Stimulated activated naive CD8-positive, alpha-beta T cell treated with anti-CD3 and anti-CD28 coated beads, Interleukin-15, Interleukin-2, amounts not matched to agents 100 U/mL and 50 U/mL, for 24 hours (primary cell): Measurements from ENCODE around the gene CCNYL1.
A peak's percentile ranks its signal among the peaks of the same experiment; 100 is the strongest.
"Not testable (repeated sequence)": the region's sequence is repeated elsewhere in the genome, so short reads cannot be mapped to it uniquely, and the experiment has no call there.

Experiments used
- ATAC-seq: fragments of 150-1000 bp; cut with Tn5 transposase; one replicate; pipeline ENCODE4 v1.10.0; 2021
- DNase-seq: peaks from one replicate; pipeline ENCODE4 v3.0.0; 2021

CCNYL1 gene

DNA sequence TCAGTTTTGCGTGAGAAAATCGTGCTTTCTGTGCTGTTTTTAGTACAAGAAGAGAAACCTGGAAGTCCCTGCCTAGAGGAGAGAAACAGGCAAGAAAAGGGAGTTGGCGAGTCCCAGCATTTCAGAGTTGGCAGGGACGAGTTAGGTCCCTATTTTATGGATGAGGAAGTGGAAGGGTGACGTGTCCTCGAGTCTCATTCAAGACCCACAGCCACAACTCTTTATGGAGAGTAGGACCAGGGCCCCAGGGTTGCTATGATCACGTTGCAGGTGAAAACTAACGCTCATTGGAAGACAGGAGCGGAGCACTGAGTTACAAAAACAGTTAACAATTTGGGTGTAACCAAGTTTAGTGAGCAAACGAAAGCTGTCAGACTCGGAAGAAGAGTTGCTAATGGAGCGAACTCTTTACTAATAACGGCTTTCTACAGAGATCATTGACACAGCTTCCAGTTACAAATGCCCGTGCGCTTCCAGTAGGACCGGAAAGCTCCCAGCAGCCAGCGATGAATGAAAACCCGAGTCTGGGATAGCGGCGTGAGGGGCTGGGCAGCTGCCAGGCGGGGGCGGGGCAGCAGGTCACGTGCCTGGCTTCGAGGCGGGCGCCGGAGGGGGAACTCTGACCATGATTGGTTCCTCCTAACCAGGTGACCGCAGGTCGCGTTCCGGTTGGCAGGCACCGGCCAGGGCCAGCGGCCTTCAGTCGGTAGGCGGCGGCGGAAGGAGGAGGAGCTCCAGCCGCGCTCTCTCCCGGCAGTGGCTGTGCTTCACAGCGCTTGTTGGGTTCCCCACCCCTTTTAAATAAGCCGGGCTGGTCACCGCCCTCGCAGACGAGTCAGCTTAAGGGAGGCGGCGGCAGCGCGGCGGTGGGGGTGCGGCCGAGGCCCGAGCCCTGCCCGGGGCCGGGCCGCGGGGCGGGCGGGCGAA, at the start of gene CCNYL1:
CCNYL1 (plus strand) TSS at position 827 of the 927 bp plus-strand sequence. CDS start 257 bp downstream, outside the sequence.
- DNase-seq (peak; percentile 97), ATAC-seq (peak; percentile 100)

DNA sequence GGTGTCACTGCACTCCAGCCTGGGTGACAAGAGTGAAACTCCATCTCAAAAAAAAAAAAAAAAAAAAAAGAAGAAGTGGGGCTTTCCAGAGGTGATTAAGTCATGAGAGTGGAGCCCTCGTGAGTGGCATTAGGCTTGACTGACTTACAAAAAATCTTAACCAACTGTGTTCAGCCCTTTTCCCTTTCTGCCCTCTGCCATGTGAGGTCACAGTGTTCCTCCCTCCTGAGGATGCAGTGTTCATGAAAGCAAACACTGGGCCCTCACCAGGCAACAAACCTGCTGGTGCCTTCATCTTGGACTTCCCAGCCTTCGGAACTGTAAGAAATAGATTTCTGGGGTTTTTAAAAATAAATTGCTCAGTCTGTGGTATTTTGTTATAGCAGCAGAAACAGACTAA, 49.2 kb upstream of the CCNYL1 start:
- DNase-seq (no peak), ATAC-seq (peak; percentile 82)

DNA sequence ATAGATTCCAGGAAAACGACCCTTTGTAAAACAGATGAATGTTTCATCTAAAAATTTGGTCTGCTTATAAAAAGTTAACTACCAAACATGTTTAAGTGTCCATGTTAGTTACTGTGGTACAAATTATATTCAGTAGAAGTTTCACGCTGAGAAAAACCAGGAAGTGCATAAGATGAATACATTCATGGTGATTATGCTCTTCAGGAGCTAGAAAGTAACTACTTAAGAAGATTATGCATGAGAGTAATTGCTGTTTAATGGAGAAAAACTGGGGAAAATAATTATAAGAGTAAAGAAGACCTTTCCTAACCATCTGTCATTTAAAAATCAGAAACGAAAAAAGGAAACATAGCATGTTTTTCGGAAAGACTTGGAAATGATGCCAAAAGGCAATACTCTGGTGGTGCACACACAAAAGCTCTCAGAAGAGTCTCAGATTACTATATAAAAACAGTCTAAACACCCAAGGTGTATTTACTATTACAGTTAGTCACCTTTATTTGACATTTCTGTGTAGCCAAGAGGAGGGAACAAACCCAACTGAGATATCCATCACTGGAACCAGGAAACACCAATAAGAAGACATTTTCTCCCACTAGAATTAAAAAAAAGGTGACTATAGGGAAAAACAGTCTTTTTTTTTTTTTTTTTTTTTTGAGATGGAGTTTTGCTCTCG, 47.4 kb upstream of the CCNYL1 start:
- ATAC-seq (no peak), DNase-seq (no peak)

DNA sequence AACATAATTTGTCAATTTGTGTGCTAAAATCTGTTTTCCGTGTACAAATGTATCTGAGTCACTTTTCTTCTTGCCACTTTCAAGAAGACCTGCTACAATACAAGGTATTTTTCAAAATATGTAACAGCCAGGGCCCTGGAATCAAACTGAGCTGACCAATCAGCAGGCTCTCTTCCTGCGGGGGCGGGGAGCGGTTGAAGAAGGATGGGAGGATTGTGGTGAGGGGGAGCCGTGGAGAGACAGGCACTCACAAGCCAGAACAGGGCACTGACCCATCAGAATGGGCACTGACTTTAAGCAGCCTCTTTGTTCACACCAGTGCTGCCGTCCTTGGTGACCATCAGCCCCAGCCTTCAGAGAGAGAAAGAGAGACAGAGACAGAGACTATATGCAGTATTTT, 40.6 kb upstream of the CCNYL1 start:
- no peak for ATAC-seq
- no peak for DNase-seq

DNA sequence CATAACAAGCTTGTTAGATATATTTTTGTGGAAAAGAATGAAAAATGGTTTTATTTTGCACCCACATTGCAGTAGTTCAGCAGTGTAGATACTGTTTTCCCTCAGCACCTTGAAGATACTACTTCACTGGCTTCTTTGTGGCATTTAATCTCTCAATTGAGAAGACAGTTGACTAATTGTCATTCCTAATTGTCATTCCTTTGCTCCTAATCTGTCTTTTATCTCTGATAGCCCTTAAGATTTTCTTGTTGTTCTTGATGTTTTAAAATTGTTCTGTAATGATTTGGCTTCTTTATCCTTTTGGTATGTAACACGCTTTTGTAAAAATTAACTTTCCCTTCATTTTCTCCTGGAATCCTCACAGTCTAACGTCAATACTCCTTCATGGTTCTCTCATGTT, 38.0 kb upstream of the CCNYL1 start:
- DNase-seq = no peak

DNA sequence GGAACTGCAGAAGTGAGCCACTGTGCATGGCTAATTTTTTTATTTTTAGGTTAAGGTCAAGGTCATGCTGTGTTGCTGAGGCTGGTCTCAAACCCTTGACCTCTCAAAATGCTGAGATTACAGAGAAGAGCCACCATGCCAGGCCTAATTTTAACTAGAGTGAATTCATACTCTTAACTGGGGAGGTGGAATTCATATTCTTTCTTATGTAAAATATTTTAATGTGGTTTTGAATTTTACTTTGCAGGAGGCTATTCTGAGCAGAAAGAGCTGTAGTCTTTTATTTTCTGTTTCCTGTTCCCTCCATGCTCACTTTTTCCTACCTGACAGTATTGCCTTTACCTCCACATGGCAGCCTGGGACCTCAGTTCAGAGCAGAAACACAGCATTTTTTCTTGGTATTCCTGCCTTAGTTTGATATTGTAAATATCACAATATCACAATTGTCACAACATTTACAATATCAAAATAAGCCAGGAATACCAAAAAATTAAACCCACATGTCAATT, 37.1 kb upstream of the CCNYL1 start:
- ATAC-seq = no peak
- DNase-seq = no peak

More for the DNA sequence above, 38.0 kb upstream of the CCNYL1 start:
- no peak for ATAC-seq

DNA sequence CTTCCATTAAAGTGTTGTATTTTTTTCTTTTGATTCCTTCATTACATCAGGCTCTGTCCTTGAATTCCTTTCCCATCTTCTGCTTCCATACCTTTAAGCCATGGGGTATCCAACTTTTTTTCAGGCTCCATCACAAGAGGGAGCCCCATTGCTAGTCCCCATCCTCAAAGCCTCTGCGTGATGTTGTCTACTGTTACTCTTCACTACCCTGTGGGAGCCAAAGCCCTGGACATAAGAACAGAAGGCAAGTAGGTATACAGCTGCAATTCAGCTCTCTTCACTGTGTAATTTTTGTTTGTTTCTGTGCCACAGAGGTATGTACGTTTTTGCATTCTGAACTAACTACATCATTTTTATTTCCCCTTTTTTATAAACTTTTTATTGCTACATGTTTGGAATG, 36.6 kb upstream of the CCNYL1 start:
- DNase-seq (no peak), ATAC-seq (no peak)

DNA sequence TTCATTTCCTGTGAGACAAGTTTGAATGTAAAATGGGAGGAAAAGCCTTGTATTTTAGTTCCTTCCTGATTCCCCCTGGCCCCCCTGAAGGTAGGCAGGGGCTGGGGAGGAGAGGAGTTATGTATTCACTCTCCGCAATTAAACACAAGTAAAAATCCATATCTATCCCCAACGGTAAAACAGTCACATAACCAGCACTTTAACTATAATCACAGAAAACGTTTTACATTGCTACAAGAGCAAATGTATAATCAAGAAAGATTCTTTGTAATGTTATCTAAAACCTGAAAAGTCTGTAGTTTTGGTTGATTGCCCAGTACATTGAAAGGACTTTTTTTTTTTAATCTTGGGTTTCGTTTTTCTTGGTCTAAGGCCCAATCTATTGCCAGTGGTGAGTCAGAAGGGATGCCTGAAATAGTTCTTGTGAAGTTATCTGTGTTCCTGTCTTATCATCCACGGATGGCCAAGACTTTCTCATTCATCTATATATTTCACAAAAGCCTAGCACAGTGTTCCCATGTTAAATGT, 34.5 kb upstream of the CCNYL1 start:
- ATAC-seq = no peak
- no peak for DNase-seq

DNA sequence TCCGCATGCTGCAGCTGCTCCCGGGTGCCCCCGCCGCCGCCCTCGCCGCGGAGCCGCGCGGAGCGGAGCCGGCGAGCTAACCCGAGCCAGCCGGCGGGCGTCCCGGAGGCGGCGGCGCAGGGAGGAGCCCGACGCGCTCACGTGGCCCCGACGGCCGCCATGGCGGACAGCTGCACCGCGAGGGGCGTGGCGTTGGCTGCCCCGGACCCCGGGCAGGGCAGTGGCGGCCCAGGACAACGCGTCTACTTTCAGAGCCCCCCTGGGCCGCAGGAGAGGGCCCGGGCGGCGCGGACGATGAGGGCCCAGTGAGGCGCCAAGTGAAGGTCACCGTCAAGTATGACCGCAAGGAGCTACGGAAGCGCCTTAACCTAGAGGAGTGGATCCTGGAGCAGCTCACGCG, 30.0 kb upstream of the CCNYL1 start:
- ATAC-seq = peak; percentile 46
- DNase-seq = no peak

DNA sequence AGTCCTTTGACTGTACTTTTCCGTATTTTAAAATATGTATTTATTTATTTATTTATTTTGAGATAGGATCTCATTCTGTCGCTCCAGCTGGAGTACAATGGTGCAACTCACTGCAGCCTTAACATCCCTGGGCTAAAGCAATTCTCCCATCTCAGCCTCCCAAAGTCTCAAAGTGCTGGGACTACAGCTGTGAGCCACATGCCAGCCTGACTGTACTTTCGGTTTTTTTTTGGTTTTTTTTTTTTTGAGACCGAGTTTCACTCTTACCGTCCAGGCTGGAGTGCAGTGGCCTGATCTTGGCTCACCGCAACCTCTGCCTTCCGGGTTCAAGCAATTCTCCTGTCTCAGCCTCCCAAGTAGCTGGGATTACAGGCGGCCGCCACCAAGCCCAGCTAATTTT, 28.9 kb upstream of the CCNYL1 start:
- DNase-seq = no peak
- no peak for ATAC-seq

DNA sequence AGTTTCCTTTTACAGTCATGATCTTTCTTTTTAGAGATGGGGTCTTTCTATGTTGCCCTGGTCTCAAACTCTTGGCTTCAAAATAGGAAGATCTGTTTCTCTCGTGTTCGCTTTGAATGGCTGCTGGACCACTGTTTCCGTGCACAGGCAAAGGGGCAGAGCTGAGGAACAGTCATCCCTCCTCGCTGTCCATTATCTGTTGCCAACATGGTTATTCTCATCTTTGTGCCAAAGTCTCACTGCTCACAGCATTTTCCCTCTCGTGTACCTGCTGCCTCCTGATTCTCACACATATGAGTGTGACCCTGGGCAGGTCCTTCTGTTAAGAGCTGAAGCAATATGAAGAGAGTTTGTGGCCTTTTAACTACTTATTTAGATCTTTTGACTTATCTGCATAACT, 28.0 kb upstream of the CCNYL1 start:
- ATAC-seq (no peak), DNase-seq (no peak)

DNA sequence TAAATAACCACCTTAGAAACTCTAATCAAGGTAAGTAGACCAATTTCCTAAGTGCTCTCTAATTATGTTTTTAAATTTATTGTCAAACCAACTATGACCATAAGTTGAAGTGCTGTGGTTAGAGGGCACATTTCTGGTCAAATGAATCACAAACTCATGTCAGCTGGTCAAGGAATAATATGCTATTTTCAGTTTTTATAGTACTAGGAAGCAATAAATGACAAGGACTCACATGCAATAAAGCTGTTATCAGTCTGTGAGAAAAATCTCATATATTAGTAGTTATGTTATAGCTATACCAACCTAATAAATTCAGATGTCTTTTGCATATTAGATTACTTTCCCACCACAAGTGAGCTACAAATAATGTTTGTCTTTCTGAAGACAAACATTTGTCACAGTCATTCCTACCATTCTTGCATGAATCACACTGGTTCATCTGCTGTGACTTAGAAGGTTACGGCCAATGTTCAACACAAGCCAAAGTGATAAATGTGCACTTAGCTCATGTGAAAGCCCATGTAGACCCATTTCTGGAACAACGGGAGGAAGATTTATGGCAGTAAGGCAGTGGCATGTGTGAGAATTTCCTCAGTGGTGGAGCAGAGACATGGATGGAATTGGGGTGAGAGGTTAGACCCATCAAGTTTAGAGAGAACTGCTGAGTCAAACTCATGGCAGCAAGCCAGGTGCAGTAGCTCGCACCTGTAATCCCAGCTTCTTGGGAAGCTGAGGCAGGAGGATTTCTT, 27.4 kb upstream of the CCNYL1 start:
- no peak for DNase-seq
- ATAC-seq = peak; percentile 63

DNA sequence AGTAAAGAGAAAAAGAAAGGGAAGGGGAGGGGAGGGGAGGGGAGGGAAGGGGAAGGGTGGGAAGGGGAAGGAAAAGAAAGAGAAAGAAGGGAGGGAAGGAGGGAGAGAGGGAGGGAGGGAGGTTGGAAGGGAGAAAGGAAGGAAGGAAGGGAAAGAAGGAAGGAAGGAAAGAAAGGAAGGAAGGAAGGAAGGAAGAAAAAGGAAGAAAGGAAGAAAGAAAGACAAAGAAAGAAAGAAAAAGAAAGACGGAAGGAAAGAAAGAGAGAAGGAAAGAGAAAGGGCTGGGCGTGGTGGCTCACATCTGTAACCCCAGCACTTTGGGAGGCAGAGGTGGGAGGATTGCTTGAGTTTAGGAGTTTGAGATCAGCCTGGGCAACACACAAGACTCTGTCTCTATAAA, 24.6 kb upstream of the CCNYL1 start:
- DNase-seq (no peak), ATAC-seq (no peak)

DNA sequence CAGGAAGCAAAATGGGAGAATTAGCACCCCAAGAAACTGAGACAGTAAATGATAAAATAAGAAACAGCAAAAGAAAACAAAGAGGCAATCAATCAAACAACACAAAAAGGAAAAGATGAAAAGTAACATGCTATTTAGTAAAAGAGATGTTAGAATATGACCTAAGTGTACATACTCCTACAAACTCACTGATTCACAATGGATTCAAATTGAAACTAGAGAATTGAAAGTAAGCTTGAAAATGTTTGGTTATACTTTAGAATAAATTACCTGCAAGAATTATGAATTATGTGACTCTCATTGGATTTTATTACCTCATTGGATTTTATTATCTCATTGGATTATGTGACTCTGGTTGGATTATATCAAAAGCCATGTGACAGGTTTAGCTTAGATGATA, 22.8 kb upstream of the CCNYL1 start:
- DNase-seq (no peak), ATAC-seq (peak; percentile 55)

DNA sequence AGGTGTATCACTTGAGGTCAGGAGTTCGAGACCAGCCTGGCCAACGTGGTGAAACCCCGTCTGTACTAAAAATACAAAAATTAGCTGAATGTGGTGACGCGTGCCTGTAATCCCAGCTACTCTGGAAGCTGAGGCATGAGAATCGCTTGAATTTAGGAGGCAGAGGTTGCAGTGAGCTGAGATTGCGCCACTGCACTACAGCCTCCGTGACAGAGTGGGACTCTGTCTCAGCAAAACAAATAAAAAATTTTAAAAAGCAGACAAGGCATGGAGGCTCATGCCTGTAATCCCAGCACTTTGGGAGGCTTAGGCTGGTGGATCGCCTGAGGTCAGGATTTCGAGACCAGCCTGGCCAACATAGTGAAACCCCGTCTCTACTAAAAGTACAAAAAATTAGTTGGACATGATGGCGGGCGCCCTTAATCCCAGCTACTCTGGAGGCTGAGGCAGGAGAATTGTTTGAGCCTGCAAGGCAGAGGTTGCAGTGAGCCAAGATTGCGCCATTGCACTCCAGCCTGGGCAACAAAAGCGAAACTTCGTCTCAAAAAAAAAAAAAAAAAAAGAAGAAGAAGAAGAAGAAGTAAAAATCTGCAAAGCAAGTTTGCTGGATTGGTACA, 20.5 kb upstream of the CCNYL1 start:
- ATAC-seq, DNase-seq: not testable (repeated sequence)

DNA sequence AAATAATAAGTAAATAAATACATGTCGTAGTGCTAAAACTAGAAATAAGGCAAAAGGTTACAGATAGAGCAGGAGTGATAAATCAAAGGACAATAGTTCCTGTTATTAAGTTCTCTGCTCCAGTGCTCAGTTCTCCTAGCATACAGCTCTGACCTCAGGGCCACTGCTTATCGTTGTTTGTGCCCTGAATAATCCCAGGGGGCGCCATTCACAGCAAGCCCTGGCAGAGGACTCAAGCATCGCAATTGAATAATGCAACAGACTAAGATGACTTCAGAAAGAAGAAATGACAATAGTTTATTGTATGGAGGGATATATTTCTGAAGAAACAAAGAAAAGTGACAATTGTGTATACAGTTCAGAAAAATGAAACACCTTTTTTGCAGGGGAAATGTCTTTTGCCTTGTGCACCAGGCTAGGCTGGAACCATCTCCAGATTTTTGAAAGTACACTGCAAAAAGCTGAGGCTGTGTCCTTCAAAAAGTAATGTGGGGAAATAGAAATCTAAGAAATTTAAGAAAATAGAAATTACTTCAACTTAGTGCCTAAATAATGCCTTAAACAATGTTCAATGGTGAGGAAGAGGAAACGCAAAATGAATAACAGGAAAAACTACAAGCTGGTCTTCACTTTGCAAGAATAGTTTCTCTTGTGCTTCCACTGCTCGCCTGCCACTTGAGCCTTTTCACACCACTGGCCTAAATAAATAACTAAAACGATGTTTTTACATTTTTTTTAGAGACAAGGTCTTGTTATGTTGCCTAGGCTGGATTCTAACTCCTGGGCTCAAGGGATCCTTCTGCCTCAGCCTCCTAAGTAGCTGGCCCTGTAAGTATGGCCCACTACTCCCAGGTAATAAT, 19.0 kb upstream of the CCNYL1 start:
- ATAC-seq (no peak), DNase-seq (peak; percentile 46)

DNA sequence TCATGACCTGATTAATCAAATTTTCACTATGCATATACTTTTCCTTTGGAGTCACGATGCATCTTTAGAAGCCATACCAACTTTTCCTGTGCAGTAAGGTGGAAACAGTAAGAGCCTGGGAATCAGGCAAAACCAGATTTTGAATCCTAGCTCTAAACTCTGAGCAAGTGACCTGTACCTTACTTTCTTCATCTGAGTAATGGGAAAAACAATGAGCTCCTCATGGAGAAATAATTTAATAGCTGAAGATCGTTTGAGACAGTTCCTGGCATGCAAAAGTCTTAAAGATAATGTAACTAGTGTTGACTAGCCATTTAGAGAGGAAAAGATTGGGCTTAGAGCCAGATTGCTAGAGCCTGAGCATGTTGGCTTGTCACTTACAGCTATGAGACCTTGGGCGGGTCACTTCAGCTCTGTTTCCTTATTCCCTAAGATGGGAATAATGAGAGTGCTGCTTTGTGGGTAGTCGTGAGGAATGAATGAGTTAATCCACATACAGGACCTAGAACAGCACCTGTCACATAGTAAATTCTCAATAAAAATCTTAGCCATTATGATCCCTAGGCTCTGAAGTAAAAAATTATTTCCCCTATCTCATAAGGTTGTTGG, 17.7 kb upstream of the CCNYL1 start:
- DNase-seq (no peak), ATAC-seq (no peak)

DNA sequence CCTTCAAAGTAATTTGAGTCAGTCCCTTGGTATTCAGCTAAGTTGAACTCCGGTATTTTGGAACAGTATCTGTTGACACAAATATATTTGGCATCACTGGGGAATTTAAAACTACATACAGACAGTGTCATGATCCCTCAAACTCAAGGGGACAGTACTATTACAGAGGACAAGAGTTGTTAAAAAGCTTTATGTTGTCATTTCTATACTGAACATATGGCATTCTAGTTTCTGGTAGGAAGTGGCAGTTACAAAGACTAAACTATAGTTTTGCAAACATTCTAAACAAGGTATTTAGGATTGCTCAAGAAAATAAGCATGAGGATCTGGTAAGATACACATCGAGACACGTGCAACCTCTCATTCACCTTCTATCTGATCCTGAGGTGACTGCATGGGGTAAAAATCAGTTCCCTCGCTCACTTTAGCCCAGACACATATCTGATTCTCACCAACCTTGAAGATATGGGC, 16.6 kb upstream of the CCNYL1 start:
- DNase-seq (no peak), ATAC-seq (no peak)

DNA sequence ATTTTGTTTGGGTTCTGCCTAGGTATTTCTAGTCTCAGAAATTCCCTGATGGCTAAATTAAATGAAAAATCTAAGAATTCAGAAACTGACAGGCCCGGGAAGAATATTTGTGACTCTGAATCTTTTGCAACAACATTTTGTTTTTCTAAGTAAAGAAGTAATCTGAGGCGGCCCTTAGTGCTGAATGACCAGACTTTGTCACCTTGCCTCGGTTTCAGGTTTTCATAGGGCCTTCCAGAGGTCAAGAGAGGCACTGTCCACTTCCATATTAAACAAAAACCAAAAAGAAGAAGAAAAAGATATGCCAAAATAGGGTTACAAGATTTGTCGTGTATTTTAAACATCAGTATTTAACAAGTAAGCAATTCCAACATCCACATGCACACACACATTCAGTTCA, 16.1 kb upstream of the CCNYL1 start:
- no peak for DNase-seq
- no peak for ATAC-seq

DNA sequence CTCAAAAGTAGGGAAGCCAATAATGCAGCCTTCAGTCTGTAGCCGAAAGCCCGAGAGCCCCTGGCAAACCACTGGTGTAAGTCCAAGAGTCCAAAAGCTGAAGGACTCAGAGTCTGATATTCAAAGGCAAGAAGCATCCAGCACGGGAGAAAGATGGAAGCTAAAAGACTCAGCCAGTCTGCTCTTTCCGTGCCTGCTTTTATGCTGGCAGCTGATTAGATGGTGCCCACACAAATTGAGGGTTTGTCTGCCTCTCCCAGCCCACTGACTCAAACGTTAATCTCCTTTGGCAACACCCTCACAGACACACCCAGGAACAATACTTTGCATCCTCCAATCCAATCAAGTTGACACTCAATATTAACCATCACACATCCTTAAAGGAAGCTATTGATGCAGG, 14.5 kb upstream of the CCNYL1 start:
- not testable (repeated sequence) for DNase-seq, ATAC-seq
